OCI-LY3 (cell line): ENCODE results near the gene KLHL1.

Source experiments
- H2AFZ ChIP-seq: fragments of 200-600, 300-600 bp; shearing (Covaris generic); 2 replicates; pipeline ENCODE4 v1.6.0; 2014; ENCODE audit warnings: antibody characterized with exemption, low read depth, low read length
- H3K27ac ChIP-seq: fragments of 200-600, 300-600 bp; sonication (generic); 2 replicates; pipeline ENCODE4 v1.5.1; 2014; ENCODE audit warnings: mild to moderate bottlenecking, low read length, moderate library complexity, mixed read lengths
- H3K27me3 ChIP-seq: fragments of 200-600, 300-600 bp; sonication (generic); 2 replicates; pipeline ENCODE4 v1.6.1; 2014; ENCODE audit warnings: low read depth, low read length, mixed read lengths
- H3K36me3 ChIP-seq: fragments of 200-600, 300-600 bp; sonication (generic); replicated peaks from 2 replicates; pipeline ENCODE3; 2014; ENCODE audit warnings: low read depth, low read length, mixed read lengths
- H3K4me1 ChIP-seq: fragments of 300-600, 200-600 bp; sonication (generic); 2 replicates; pipeline ENCODE4 v1.6.1; 2014; ENCODE audit warnings: low read length, mixed read lengths
- H3K4me2 ChIP-seq: fragments of 200-600, 300-600 bp; sonication (generic); 2 replicates; pipeline ENCODE4 v1.6.1; 2014; ENCODE audit warnings: low read length, mixed read lengths
- H3K4me3 ChIP-seq: fragments of 300-600, 200-600 bp; sonication (generic); 2 replicates; pipeline ENCODE4 v1.5.1; 2014; ENCODE audit warnings: antibody characterized with exemption, mild to moderate bottlenecking, low read length, moderate library complexity
- H3K79me2 ChIP-seq: fragments of 300-600, 200-600 bp; shearing (Covaris generic); 2 replicates; pipeline ENCODE4 v1.6.1; 2014; ENCODE audit warnings: mild to moderate bottlenecking, low read length, mixed read lengths
- H3K9ac ChIP-seq: fragments of 300-600, 200-600 bp; shearing (Covaris generic); 2 replicates; pipeline ENCODE4 v1.6.0; 2014; ENCODE audit warnings: mild to moderate bottlenecking, low read length, moderate library complexity
- H3K9me3 ChIP-seq: fragments of 200-600, 300-600 bp; shearing (Covaris generic); 2 replicates; pipeline ENCODE4 v1.6.1; 2014; ENCODE audit warnings: low read length, mixed read lengths; ENCODE audit not compliant: insufficient read depth
- H4K20me1 ChIP-seq: fragments of 200-600, 300-600 bp; sonication (generic); 2 replicates; pipeline ENCODE4 v1.6.1; 2016; ENCODE audit warnings: low read length, mixed read lengths; ENCODE audit not compliant: insufficient read depth
- EZH2phosphoT487 ChIP-seq: fragments of 200-600 bp; shearing (Covaris generic); IDR thresholded peaks from 2 replicates; pipeline ENCODE4 v1.6.1; 2018; ENCODE audit warnings: antibody characterized with exemption, mixed run types, low read depth
- TF ChIP-seq, protein P1 (sequence below): fragments of 200-600, 300-600 bp; sonication (generic); IDR thresholded peaks from 2 replicates; pipeline ENCODE4 v1.5.1; 2014; ENCODE audit warnings: antibody characterized with exemption, low read length, low read depth

The KLHL1 gene

GRCh38 chr13:69828527-69828926 lies 279.7 kb downstream of the KLHL1 start:
- Histone ChIP-seq H3K36me3 (no peaks in the 10 kb centered on the region), H4K20me1 (no peaks in the 10 kb centered on the region), H2AFZ (no peak overlapping the region), H3K9ac (no peak overlapping the region), H3K4me1 (no peaks in the 10 kb centered on the region; the same call in 1 of the 2 replicates), H3K9me3 (no peaks in the 10 kb centered on the region), H3K4me2 (no peak overlapping the region), H3K27me3 (no peaks in the 10 kb centered on the region), H3K27ac (no peak overlapping the region), H3K4me3 (no peak overlapping the region), H3K79me2 (no peaks in the 10 kb centered on the region)
- TF ChIP-seq EZH2phosphoT487 = no peak
- TF ChIP-seq, protein P1, sequence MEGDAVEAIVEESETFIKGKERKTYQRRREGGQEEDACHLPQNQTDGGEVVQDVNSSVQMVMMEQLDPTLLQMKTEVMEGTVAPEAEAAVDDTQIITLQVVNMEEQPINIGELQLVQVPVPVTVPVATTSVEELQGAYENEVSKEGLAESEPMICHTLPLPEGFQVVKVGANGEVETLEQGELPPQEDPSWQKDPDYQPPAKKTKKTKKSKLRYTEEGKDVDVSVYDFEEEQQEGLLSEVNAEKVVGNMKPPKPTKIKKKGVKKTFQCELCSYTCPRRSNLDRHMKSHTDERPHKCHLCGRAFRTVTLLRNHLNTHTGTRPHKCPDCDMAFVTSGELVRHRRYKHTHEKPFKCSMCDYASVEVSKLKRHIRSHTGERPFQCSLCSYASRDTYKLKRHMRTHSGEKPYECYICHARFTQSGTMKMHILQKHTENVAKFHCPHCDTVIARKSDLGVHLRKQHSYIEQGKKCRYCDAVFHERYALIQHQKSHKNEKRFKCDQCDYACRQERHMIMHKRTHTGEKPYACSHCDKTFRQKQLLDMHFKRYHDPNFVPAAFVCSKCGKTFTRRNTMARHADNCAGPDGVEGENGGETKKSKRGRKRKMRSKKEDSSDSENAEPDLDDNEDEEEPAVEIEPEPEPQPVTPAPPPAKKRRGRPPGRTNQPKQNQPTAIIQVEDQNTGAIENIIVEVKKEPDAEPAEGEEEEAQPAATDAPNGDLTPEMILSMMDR = no peak

- H3K9ac ChIP-seq = no peak overlapping the region
- H3K27ac ChIP-seq = no peak overlapping the region
- H3K27me3 ChIP-seq = no peaks in the 10 kb centered on the region
- H3K4me2 ChIP-seq = no peak overlapping the region
- TF ChIP-seq, protein P1 = no peak
- TF ChIP-seq EZH2phosphoT487 = no peak
- H3K4me1 ChIP-seq = no peaks in the 10 kb centered on the region
- no peaks in the 10 kb centered on the region for H3K36me3 ChIP-seq
- H3K4me3 ChIP-seq = no peak overlapping the region
- no peaks in the 10 kb centered on the region for H3K79me2 ChIP-seq
- H2AFZ ChIP-seq = peak overlapping the region; percentile 36; the same call in 1 of the 2 replicates
- H3K9me3 ChIP-seq = no peaks in the 10 kb centered on the region
- no peaks in the 10 kb centered on the region for H4K20me1 ChIP-seq
Observed at GRCh38 chr13:69820180-69820579, 288.1 kb downstream of the KLHL1 start.

GRCh38 chr13:69817333-69817869 lies 290.9 kb downstream of the KLHL1 start:
- no peaks in the 10 kb centered on the region for H3K4me1 ChIP-seq
- no peaks in the 10 kb centered on the region for H3K27me3 ChIP-seq
- H3K4me2 ChIP-seq = no peak overlapping the region
- H3K36me3 ChIP-seq = no peaks in the 10 kb centered on the region
- H3K9ac ChIP-seq = no peak overlapping the region
- no peak overlapping the region for H2AFZ ChIP-seq
- no peak overlapping the region for H3K27ac ChIP-seq
- no peak overlapping the region for H3K4me3 ChIP-seq
- H3K79me2 ChIP-seq = no peaks in the 10 kb centered on the region
- no peaks in the 10 kb centered on the region for H4K20me1 ChIP-seq
- no peaks in the 10 kb centered on the region for H3K9me3 ChIP-seq
- no peak for TF ChIP-seq EZH2phosphoT487
- TF ChIP-seq, protein P1 = no peak

GRCh38 chr13:69809152-69809551 lies 299.1 kb downstream of the KLHL1 start:
- Histone ChIP-seq H3K79me2 (no peaks in the 10 kb centered on the region), H4K20me1 (no peaks in the 10 kb centered on the region), H3K9ac (no peak overlapping the region), H3K4me2 (no peak overlapping the region), H3K4me3 (no peak overlapping the region), H3K4me1 (no peaks in the 10 kb centered on the region), H3K36me3 (no peaks in the 10 kb centered on the region), H3K9me3 (no peaks in the 10 kb centered on the region), H3K27me3 (no peaks in the 10 kb centered on the region), H2AFZ (no peak overlapping the region; the same call in 1 of the 2 replicates), H3K27ac (no peak overlapping the region)
- TF ChIP-seq, protein P1 = no peak
- no peak for TF ChIP-seq EZH2phosphoT487
